Measurements from ENCODE around the gene GINS2. TPM values are rescaled to one million over a fixed set of nuclear protein-coding genes. Genes with fewer than 3 reads are reported as not detected.

Gene GINS2
- total RNA-seq, 1 experiment from 2014 or later = 53.3 TPM

- H3K4me3 ChIP-seq (replicated peaks in 1 of 2; ENCODE audit: low read depth in 1 of 2, low read length in 2 of 2) = no peak overlapping the region
- H2AFZ ChIP-seq (ENCODE audit: low read depth, low read length, poor library complexity, severe bottlenecking) = no peak overlapping the region
- DNase-seq (ENCODE audit: low read depth, low spot score) (no peak), ATAC-seq (no peak)
- no peak overlapping the region for H3K9ac ChIP-seq (ENCODE audit: low read length)
- H3K27ac ChIP-seq (ENCODE audit: low read depth, low read length) = no peak overlapping the region
- H3K4me1 ChIP-seq (ENCODE audit: control insufficient read depth in 1 of 2, insufficient read depth in 2 of 2, low read length in 2 of 2) = peaks cover 25 to 53% of the 10 kb centered on the region in 2 experiments
- H4K20me1 ChIP-seq (ENCODE audit: insufficient read depth) = peaks cover 9% of the 10 kb centered on the region; the same call in 1 of the 2 replicates
- intact Hi-C loops (cut with micrococcal nuclease) = no loop called here
- TF ChIP-seq ZFX (IDR thresholded peaks at IDR 0.05) (no peak), YY1 (IDR thresholded peaks at IDR 0.05; ENCODE audit: extremely low read depth, insufficient replicate concordance, low read depth, low read length) (no peak), CTCF (IDR thresholded peaks at IDR 0.05 in 2 of 3, conservative IDR thresholded peaks at IDR 0.05 in 1 of 3; ENCODE audit: borderline replicate concordance in 1 of 3, insufficient read depth in 1 of 3, low read depth in 2 of 3, low read length in 2 of 3) (no peak), CEBPB (IDR thresholded peaks at IDR 0.05; ENCODE audit: low read depth) (no peak), ZNF274 (IDR thresholded peaks at IDR 0.05; ENCODE audit: low read depth, low read length) (no peak)
- H3K27me3 ChIP-seq (ENCODE audit: insufficient read depth, low read length) = no peaks in the 10 kb centered on the region
- no peaks in the 10 kb centered on the region for H3K9me2 ChIP-seq (ENCODE audit: insufficient read depth)
- peaks cover 20% of the 10 kb centered on the region; the same call in 1 of the 2 replicates for H3K79me2 ChIP-seq (ENCODE audit: insufficient read depth, low read length)
- ChIA-PET RAD21 (ENCODE audit: low non-redundant PET in 1 of 2, low total read pairs in 2 of 2, uncharacterized antibody in 2 of 2, unreplicated experiment in 2 of 2) (no interaction called here), CTCF (interaction anchor here (2.6 kb wide), 1 partner anchor 28 kb away, joined by 9 read pairs; no protein-coding TSS in a partner anchor), POLR2A (interaction anchor here (0.7 kb wide), 1 partner anchor 242 kb away, joined by 8 read pairs; no protein-coding TSS in a partner anchor)
- no TSS peak for BruUV-seq (replicated peaks)
- H3K4me2 ChIP-seq (ENCODE audit: low read length) = peak overlapping the region; percentile 89
- H3K36me3 ChIP-seq (ENCODE audit: control insufficient read depth in 1 of 2, insufficient read depth in 2 of 2, low read length in 2 of 2) = no peaks in the 10 kb centered on the region
- no peaks in the 10 kb centered on the region for H3K9me3 ChIP-seq (ENCODE audit: control insufficient read depth in 1 of 2, insufficient read depth in 1 of 2, low read depth in 1 of 2, low read length in 2 of 2)
Measured at GRCh38 chr16:85643631-85644030, 45.1 kb downstream of the GINS2 start.

GRCh38 chr16:85642762-85643358, 45.9 kb downstream of the GINS2 start:
- Histone ChIP-seq H3K9ac (ENCODE audit: low read length) (no peak overlapping the region), H3K4me1 (ENCODE audit: control insufficient read depth in 1 of 2, insufficient read depth in 2 of 2, low read length in 2 of 2) (peaks cover 25 to 53% of the 10 kb centered on the region in 2 experiments), H3K9me2 (ENCODE audit: insufficient read depth) (no peaks in the 10 kb centered on the region), H3K4me3 (replicated peaks in 1 of 2; ENCODE audit: low read depth in 1 of 2, low read length in 2 of 2) (no peak overlapping the region), H3K9me3 (ENCODE audit: control insufficient read depth in 1 of 2, insufficient read depth in 1 of 2, low read depth in 1 of 2, low read length in 2 of 2) (no peaks in the 10 kb centered on the region), H3K4me2 (ENCODE audit: low read length) (no peak overlapping the region), H3K36me3 (ENCODE audit: control insufficient read depth in 1 of 2, insufficient read depth in 2 of 2, low read length in 2 of 2) (no peaks in the 10 kb centered on the region), H3K79me2 (ENCODE audit: insufficient read depth, low read length) (peaks cover 19% of the 10 kb centered on the region; the same call in 1 of the 2 replicates), H2AFZ (ENCODE audit: low read depth, low read length, poor library complexity, severe bottlenecking) (no peak overlapping the region), H4K20me1 (ENCODE audit: insufficient read depth) (peaks cover 9% of the 10 kb centered on the region; the same call in 1 of the 2 replicates), H3K27me3 (ENCODE audit: insufficient read depth, low read length) (no peaks in the 10 kb centered on the region), H3K27ac (ENCODE audit: low read depth, low read length) (no peak overlapping the region)
- intact Hi-C loops (cut with micrococcal nuclease) = no loop called here
- BruUV-seq (replicated peaks) = no TSS peak
- ChIA-PET RAD21 (ENCODE audit: low non-redundant PET in 1 of 2, low total read pairs in 2 of 2, uncharacterized antibody in 2 of 2, unreplicated experiment in 2 of 2) (no interaction called here), CTCF (interaction anchor here (2.6 kb wide), 1 partner anchor 27 kb away, joined by 9 read pairs; no protein-coding TSS in a partner anchor), POLR2A (no interaction called here)
- ATAC-seq = no peak
- TF ChIP-seq RAD21 (IDR thresholded peaks at IDR 0.05; ENCODE audit: low read depth) (no peak), ELF1 (IDR thresholded peaks at IDR 0.05; ENCODE audit: borderline replicate concordance, low read depth) (no peak), ATF3 (IDR thresholded peaks at IDR 0.05) (no peak), FOSL1 (IDR thresholded peaks at IDR 0.05; ENCODE audit: low read depth) (no peak), SRF (IDR thresholded peaks at IDR 0.05; ENCODE audit: low read depth) (no peak), SP1 (IDR thresholded peaks at IDR 0.05; ENCODE audit: low read depth) (no peak), EGR1 (IDR thresholded peaks at IDR 0.05; ENCODE audit: low read depth) (no peak)
- DNase-seq (ENCODE audit: low read depth, low spot score) = no peak
